NB4 (cell line): ENCODE measurements around the gene TMEM178B.

Experiments
- DNase-seq: peaks from one replicate; pipeline ENCODE4 v3.0.0; 2010; ENCODE audit warnings: low read depth
- H3K4me3 ChIP-seq: one replicate; pipeline ENCODE4 v1.5.1; 2011; ENCODE audit warnings: mild to moderate bottlenecking, low read depth, low read length, moderate library complexity
- MYC ChIP-seq: IDR thresholded peaks from 2 replicates; pipeline ENCODE4 v1.6.1; 2011; ENCODE audit warnings: low read depth, low read length
- POLR2A ChIP-seq: IDR thresholded peaks from 2 replicates; pipeline ENCODE4 v1.6.1; 2011; ENCODE audit warnings: mild to moderate bottlenecking; ENCODE audit not compliant: insufficient read length; ENCODE audit errors: extremely low read depth
- TF ChIP-seq, protein P1 (sequence below): IDR thresholded peaks from 2 replicates; pipeline ENCODE4 v1.6.1; 2011; ENCODE audit warnings: low read depth, low read length
- TF ChIP-seq, protein P2 (sequence below): IDR thresholded peaks from one replicate; pipeline ENCODE4 v1.5.1; 2012; ENCODE audit warnings: low read depth, low read length

Gene TMEM178B

DNA sequence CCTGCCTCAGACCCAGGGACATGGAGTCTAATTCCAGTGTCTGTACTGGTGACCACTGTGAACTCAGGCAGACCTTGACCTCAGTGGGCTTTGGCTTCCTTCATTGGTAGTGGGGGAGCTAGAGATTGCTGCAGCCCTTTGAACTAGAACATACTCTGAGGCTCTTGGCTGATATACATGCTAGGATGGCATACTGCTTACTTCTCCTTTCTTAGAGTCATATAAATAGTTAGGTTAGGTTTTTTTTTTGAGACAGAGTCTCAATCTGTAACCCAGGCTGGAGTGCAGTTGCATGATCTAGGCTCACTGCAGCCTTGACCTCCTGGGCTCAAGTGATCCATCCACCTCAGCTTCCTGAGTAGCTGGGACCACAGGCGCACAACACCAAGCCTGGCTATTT, 49.7 kb downstream of the TMEM178B start:
- no peak for DNase-seq
- TF ChIP-seq POLR2A (no peak), MYC (no peak)
- TF ChIP-seq, protein P1, sequence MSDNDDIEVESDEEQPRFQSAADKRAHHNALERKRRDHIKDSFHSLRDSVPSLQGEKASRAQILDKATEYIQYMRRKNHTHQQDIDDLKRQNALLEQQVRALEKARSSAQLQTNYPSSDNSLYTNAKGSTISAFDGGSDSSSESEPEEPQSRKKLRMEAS: no peak
- TF ChIP-seq, protein P2, sequence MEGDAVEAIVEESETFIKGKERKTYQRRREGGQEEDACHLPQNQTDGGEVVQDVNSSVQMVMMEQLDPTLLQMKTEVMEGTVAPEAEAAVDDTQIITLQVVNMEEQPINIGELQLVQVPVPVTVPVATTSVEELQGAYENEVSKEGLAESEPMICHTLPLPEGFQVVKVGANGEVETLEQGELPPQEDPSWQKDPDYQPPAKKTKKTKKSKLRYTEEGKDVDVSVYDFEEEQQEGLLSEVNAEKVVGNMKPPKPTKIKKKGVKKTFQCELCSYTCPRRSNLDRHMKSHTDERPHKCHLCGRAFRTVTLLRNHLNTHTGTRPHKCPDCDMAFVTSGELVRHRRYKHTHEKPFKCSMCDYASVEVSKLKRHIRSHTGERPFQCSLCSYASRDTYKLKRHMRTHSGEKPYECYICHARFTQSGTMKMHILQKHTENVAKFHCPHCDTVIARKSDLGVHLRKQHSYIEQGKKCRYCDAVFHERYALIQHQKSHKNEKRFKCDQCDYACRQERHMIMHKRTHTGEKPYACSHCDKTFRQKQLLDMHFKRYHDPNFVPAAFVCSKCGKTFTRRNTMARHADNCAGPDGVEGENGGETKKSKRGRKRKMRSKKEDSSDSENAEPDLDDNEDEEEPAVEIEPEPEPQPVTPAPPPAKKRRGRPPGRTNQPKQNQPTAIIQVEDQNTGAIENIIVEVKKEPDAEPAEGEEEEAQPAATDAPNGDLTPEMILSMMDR: no peak
- H3K4me3 ChIP-seq: no peak overlapping the region

DNA sequence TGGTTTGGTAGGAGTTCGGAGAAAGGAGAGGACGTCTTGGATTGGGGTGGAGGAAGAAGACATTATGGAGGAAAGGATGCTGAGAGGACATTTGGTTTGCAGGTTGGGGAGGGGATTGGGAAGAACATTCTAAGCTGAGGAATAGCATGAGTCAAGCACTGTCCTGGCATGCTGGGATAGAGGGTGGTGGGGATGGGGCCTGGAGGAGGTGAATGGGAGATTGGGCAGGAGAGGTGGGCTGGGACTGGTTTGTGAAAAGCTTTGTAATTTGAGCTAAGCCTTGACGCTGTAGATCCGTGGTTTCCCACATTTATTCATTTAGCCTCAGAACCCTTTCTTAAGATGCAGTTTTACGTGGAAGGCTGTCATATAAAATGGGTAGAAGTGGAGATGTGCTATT, 52.2 kb downstream of the TMEM178B start:
- DNase-seq: no peak
- no peak for TF ChIP-seq MYC
- TF ChIP-seq POLR2A: no peak
- TF ChIP-seq, protein P2: no peak
- TF ChIP-seq, protein P1: no peak
- no peak overlapping the region for H3K4me3 ChIP-seq

DNA sequence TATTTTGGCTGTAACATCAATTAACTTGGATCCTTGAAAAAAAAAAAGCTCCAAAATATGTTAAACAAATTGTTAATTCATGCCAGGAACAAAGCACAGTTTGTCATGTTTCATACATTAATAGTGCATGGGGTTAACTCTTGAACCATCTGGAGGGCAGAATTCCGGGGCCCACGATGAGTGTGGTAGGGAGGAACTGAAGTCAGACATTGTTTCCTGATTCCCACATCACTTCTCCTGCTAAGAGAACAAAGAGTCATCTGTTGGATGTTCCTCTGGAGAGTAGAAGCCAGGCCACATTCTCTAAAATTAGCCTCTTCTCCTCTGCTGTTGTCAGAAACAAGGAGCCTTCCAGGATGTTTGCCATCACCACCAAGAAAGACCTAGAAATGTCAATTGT, 54.6 kb downstream of the TMEM178B start:
- no peak for DNase-seq
- no peak overlapping the region for H3K4me3 ChIP-seq
- TF ChIP-seq POLR2A (no peak), MYC (no peak)
- TF ChIP-seq, protein P2: no peak
- TF ChIP-seq, protein P1: no peak

DNA sequence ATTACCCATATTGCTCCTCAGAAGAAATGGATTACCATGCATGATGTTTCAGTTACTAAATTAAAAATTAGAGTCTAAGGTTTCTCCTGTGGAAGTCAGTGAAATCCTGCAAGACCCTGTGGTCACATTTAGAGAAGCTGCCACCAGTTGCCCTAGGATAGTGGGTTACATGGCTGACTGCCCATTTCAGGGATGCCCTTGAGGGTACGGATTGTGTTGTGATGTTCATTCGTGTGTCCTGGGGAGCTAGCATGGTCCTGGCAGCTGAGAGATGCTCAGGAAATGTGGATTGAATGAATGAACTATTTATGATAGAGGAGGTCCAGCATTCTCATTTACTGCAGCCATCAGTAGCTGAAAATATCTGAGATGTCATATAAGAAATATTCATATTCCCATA, 55.1 kb downstream of the TMEM178B start:
- TF ChIP-seq, protein P1: no peak
- no peak for TF ChIP-seq POLR2A
- no peak for TF ChIP-seq MYC
- TF ChIP-seq, protein P2: no peak
- DNase-seq: no peak
- H3K4me3 ChIP-seq: no peak overlapping the region

DNA sequence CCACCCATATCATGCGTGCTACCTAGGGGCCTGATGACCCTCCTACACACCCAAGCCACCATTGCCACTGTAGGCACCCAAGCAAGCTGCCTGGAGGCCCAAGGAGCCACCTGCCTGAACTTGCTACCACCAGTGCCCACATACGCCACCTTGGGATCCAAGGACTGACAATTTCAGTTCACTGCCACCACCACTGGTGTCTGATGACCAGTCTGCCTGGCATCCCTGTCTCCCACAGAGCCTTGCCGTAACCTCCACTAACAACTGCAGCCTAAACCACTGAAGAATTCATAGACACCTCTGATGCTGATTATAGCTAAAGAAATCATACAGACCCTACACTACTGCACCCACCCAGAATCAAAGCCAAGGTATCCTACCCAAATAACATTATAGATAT, 58.8 kb downstream of the TMEM178B start:
- no peak overlapping the region for H3K4me3 ChIP-seq
- no peak for DNase-seq
- TF ChIP-seq MYC (no peak), POLR2A (no peak)
- TF ChIP-seq, protein P2: no peak
- TF ChIP-seq, protein P1: no peak

DNA sequence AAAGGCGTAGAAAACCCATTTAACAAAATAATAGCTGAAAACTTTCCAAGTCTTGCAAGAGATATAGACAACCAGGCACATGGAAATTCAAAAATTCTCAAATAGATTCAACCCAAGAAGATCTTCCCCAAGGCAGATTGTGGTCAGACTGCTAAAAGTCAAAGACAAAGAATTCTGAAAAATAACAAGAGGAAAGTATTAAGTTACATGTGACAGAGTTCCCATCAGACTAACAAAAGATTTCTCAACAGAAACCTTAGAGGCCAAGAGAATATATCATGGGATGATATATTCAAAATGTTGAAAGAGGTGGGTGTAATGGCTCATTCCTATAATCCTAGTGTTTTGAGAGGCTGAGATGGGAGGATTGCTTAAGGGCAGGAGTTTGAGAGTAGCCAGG, 59.8 kb downstream of the TMEM178B start:
- no peak for DNase-seq
- TF ChIP-seq, protein P2: no peak
- TF ChIP-seq, protein P1: no peak
- TF ChIP-seq POLR2A: no peak
- no peak for TF ChIP-seq MYC
- H3K4me3 ChIP-seq: no peak overlapping the region
